Measurements from ENCODE around the gene SUFU. TPM values are rescaled to one million over a fixed set of nuclear protein-coding genes. Genes with fewer than 3 reads are reported as not detected.

Gene SUFU
- total and polyA plus RNA-seq, 2 of the 4 experiments (the other 2 are of a cell fraction): 2.2 to 11.0 TPM

- TF ChIP-seq ELK1 (IDR thresholded peaks at IDR 0.05; ENCODE audit: borderline replicate concordance, low read depth, low read length) (no peak), MAZ (IDR thresholded peaks at IDR 0.05; ENCODE audit: borderline replicate concordance, low read depth, low read length) (no peak)
These were observed 42.2 kb downstream of the SUFU start (continued) for GRCh38 chr10:102545997-102546396.

GRCh38 chr10:102546606-102547320 is 43.0 kb downstream of the SUFU start:
- Histone ChIP-seq H3K18ac (ENCODE audit: low read depth, low read length) (peak overlapping the region; percentile 12; the same call in 1 of the 2 replicates), H3K9me1 (ENCODE audit: insufficient read depth, low read length) (peaks cover 16% of the 10 kb centered on the region), H3K4me2 (ENCODE audit: low read depth, low read length) (peak overlapping the region; percentile 78), H3K9me3 (ENCODE audit: control insufficient read depth, insufficient read depth, low read length) (no peaks in the 10 kb centered on the region), H3K79me1 (ENCODE audit: low read depth in 1 of 2, low read length in 2 of 2) (peaks cover 23 to 48% of the 10 kb centered on the region in 2 experiments; a peak in 3 of 4 replicates), H2BK5ac (ENCODE audit: low read depth, low read length, poor library complexity, severe bottlenecking) (peak overlapping the region; percentile 42), H4K5ac (ENCODE audit: low read depth, low read length) (no peak overlapping the region), H3K4me1 (ENCODE audit: control insufficient read depth, insufficient read depth, low read length) (peaks cover 19% of the 10 kb centered on the region), H3K4ac (ENCODE audit: low read depth, low read length) (no peak overlapping the region; the same call in 1 of the 2 replicates), H4K8ac (ENCODE audit: low read depth in 2 of 2, low read length in 2 of 2) (peak overlapping the region in 1 of 2 experiments; percentile 3; a peak in 1 of 4 replicates), H4K20me1 (ENCODE audit: insufficient read depth, low read length) (peaks cover 15% of the 10 kb centered on the region), H3K27ac (ENCODE audit: insufficient read depth, low read length) (peak overlapping the region; percentile 16; the same call in 1 of the 2 replicates), H3K14ac (replicated peaks; ENCODE audit: low read depth, low read length) (no peak overlapping the region), H2AK5ac (ENCODE audit: low read depth, low read length) (peak overlapping the region; percentile 40; the same call in 1 of the 2 replicates), H3K36me3 (ENCODE audit: control insufficient read depth, insufficient read depth, low read length) (peaks cover 8% of the 10 kb centered on the region), H3K23ac (ENCODE audit: low read depth, low read length) (no peak overlapping the region), H2AK9ac (replicated peaks; ENCODE audit: low read depth, low read length, poor library complexity) (peak overlapping the region; percentile 11), H2AFZ (replicated peaks; ENCODE audit: low read length, poor library complexity) (peak overlapping the region; percentile 25), H3K4me3 (ENCODE audit: insufficient read depth, low read depth, low read length) (no peak overlapping the region), H2BK20ac (ENCODE audit: low read depth, low read length) (no peak overlapping the region), H3K56ac (ENCODE audit: extremely low read depth, insufficient read depth, low read length) (no peak overlapping the region), H4K91ac (ENCODE audit: insufficient read depth, low read depth, low read length) (no peak overlapping the region), H3K9ac (ENCODE audit: low read depth, low read length) (no peak overlapping the region), H3K27me3 (ENCODE audit: control insufficient read depth, insufficient read depth, low read length) (no peaks in the 10 kb centered on the region), H2BK15ac (ENCODE audit: low read depth, low read length) (no peak overlapping the region), H2BK120ac (ENCODE audit: low read depth, low read length) (no peak overlapping the region)
- in situ Hi-C loops (cut with MboI; ENCODE audit: low sequenced_read_pairs): no loop called here
- intact Hi-C loops (cut with micrococcal nuclease): no loop called here
- BruUV-seq (replicated peaks): no TSS peak
- ATAC-seq (ENCODE audit: low read depth): peak; percentile 82
- DNase-seq: peak; percentile 90
- WGBS, 2 experiments (ENCODE audit: extremely low coverage in 2 of 2, insufficient read length in 1 of 2): 85% methylated on average over 4 of the region's 12 CpGs; no CpG with 5 or more reads in 1 of the 2 experiments
- dilution Hi-C loops (cut with HindIII; ENCODE audit: low sequenced_read_pairs, unreplicated experiment): no loop called here
- POLR2A ChIA-PET (ENCODE audit: unreplicated experiment): no interaction called here
- CTCF ChIA-PET: no interaction called here
- TF ChIP-seq POLR2A (IDR thresholded peaks at IDR 0.05; ENCODE audit: low read depth, low read length) (no peak), CHD1 (IDR thresholded peaks at IDR 0.05; ENCODE audit: low read depth, low read length) (no peak), USF2 (IDR thresholded peaks at IDR 0.05; ENCODE audit: low read depth, low read length) (no peak), RFX5 (IDR thresholded peaks at IDR 0.05; ENCODE audit: low read depth, low read length) (no peak), FOS (IDR thresholded peaks at IDR 0.05; ENCODE audit: low read depth, low read length) (peak; percentile 46), MXI1 (IDR thresholded peaks at IDR 0.05; ENCODE audit: borderline replicate concordance, low read depth, low read length) (0 out of 2 replicates have a peak, but pooled peaks have one; percentile 39), CTCF (conservative IDR thresholded peaks at IDR 0.05; ENCODE audit: low read depth, low read length) (no peak), SMC3 (IDR thresholded peaks at IDR 0.05; ENCODE audit: low read depth, low read length) (no peak), CEBPB (IDR thresholded peaks at IDR 0.05; ENCODE audit: low read depth, low read length) (peak; percentile 27; the same call in 1 of the 2 replicates), NFE2L2 (IDR thresholded peaks at IDR 0.05; ENCODE audit: low read depth, low read length) (no peak)

All from IMR-90 (cell line).